ENCODE measurements around the gene CCNK. TPM values are rescaled to one million over a fixed set of nuclear protein-coding genes. Genes with fewer than 3 reads are reported as not detected.

The CCNK gene
- total RNA-seq (2013; cell fraction: nucleolus; rRNA removed) = 120 and 141 TPM in 2 replicates
- total RNA-seq (2014; rRNA removed) (22.4 and 23.1 TPM in 2 replicates), total RNA-seq (2014; rRNA removed; fragmentation: Illumina TruSeq; extraction: Trizol) (14.1 and 18.3 TPM in 2 replicates), total RNA-seq (2021) (74.6 and 83.1 TPM in 2 replicates), polyA plus RNA-seq (2011; rRNA removed) (10.0 and 10.8 TPM in 2 replicates), polyA plus RNA-seq (2014; fragmentation: Illumina TruSeq; extraction: Trizol) (85.1 and 88.0 TPM in 2 replicates), polyA plus RNA-seq (2014; fragmentation: Nextera tagmentation; extraction: Ambion mirVana) (10 to 100 TPM; 15.5 to 21.2 TPM), polyA plus RNA-seq (2014; rRNA removed) (22.5 TPM in 2 replicates), polyA plus RNA-seq (2016; fragmentation: Nextera tagmentation; extraction: Ambion mirVana) (10 to 100 TPM; 31.2 to 32.6 TPM), polyA minus RNA-seq (2011; rRNA and poly(A)+ RNA removed) (24.2 and 25.2 TPM in 2 replicates), Bru-seq, nascent RNA (percentile 89 among the genes with signal in this experiment), BruChase-seq, experiment 1, labeled RNA remaining after a 6-hour chase (percentile 85 among the genes with signal in this experiment), BruChase-seq, experiment 2, labeled RNA remaining after a 2-hour chase (percentile 83 among the genes with signal in this experiment)
- 38.0 TPM for polyA plus RNA-seq (2011; ENCODE audit: low read depth)
- 19.7 and 25.6 TPM in 2 replicates for polyA plus RNA-seq (2011; cell fraction: cytosol; rRNA removed)
- 24.8 and 29.0 TPM in 2 replicates for polyA plus RNA-seq (2011; cell fraction: nucleus; rRNA removed)
- 53.6 and 58.8 TPM in 2 replicates for polyA plus RNA-seq (2012)
- polyA minus RNA-seq (2011; cell fraction: cytosol; rRNA and poly(A)+ RNA removed) = 19.4 and 24.3 TPM in 2 replicates
- 33.4 and 37.2 TPM in 2 replicates for polyA minus RNA-seq (2011; cell fraction: nucleus; rRNA and poly(A)+ RNA removed)
- long read RNA-seq, experiment 1, partial matches to known transcripts = 0 of 1 reads
- long read RNA-seq, experiment 1, other reads (novel, unspliced or antisense) = 1 of 1 reads
- long read RNA-seq, experiment 2, partial matches to known transcripts = 13 of 23 reads
- long read RNA-seq, experiment 2, other reads (novel, unspliced or antisense) = 7 of 23 reads

DNA sequence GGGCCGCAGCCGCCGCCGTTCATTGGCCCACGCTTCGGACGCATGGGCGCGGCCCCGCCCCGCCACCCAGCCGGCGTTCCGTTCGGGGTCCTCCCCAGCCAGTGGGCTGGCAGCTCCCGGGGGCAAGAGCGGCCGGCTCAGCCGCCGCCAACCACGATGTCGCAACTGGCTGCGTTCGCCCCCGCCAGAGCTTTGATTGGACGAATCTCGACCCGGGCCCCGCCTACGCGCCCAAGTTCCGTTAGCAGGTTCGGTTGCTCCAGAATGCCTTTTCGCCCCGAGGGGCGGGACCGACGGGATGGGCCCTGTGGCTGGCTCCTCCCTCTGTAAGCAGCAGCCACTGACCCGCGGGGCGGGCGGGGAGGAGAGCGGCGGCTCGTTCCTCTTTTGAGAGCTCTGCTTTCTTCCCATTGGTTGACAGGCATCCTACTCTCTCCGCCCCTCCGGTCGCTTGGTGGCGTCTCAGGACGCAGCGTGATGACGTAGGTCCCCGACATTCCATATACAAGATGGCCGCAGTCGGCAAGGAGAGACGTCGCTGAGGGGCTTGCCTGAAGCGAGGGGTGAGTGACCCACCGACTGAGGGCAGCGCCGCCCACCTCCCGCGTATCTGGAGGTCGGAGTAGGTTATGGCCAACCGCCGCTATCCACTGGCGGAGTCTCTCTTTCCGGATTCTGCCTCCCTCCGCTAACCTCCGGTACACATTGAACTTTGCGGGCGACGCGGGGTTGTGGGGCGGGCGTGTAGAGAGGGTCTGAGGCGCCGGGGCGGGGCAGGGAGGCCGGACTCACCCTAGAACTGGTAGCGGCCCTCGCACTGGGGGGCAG, at the start of gene CCNK:
TSS of gene CCNK (plus strand) at position 493 of the 828 bp plus-strand sequence. CDS start 11,269 bp downstream, outside the sequence.
- CTCF ChIA-PET = interaction anchor here (0.7 to 1.1 kb wide), 4 partner anchors 88 to 147 kb away, joined by 3 read pairs; no protein-coding TSS in a partner anchor
- whole genome bisulfite sequencing (ENCODE audit: insufficient coverage, insufficient replicate concordance, low lambda C conversion rate, missing lambda C conversion rate) = under 1% methylated on average over 68 of the region's 82 CpGs
- intact Hi-C loops (cut with micrococcal nuclease; ENCODE audit: unreplicated experiment) (loop anchor here (2.0 kb wide), 1 partner anchor 124 kb away; the partner anchor contains the start of gene CCDC85C), in situ Hi-C loops (cut with MboI) (no loop called here)
- Histone ChIP-seq H3K9ac (ENCODE audit: control insufficient read depth, insufficient read depth, low read length) (peak within 1 kb of the TSS; percentile 87), H3K9me3 (replicated peaks; ENCODE audit: control insufficient read depth, insufficient read depth, low read length) (no peaks in the 10 kb centered on the region), H3K79me2 (ENCODE audit: control insufficient read depth, insufficient read depth, low read length) (peaks cover 91% of the 10 kb centered on the region), H3K36me3 (ENCODE audit: control insufficient read depth in 2 of 2, insufficient read depth in 2 of 2, low read length in 1 of 2) (no peaks in the 10 kb centered on the region), H3K4me2 (ENCODE audit: control insufficient read depth, insufficient read depth) (peak within 1 kb of the TSS; percentile 83), H4K20me1 (ENCODE audit: control insufficient read depth, insufficient read depth) (no peaks in the 10 kb centered on the region), H3K4me1 (ENCODE audit: control insufficient read depth, insufficient read depth, low read length) (peaks cover 8% of the 10 kb centered on the region), H3K27me3 (replicated peaks in 1 of 2; ENCODE audit: control insufficient read depth in 2 of 2, insufficient read depth in 2 of 2, low read length in 1 of 2) (no peaks in the 10 kb centered on the region), H2AFZ (ENCODE audit: control insufficient read depth, low read depth, low read length) (peak within 1 kb of the TSS; percentile 91), H3K4me3 (peak within 1 kb of the TSS; percentile 87), H3K27ac (ENCODE audit: control insufficient read depth, insufficient read depth) (peak within 1 kb of the TSS; percentile 90)
- SMC1A ChIA-PET (ENCODE audit: uncharacterized antibody, unreplicated experiment) = interaction anchor here (0.5 to 1.5 kb wide), 2 partner anchors 9 to 996 kb away, joined by 3 to 6 read pairs; no protein-coding TSS in a partner anchor
- POLR2A ChIA-PET = interaction anchor here (0.5 to 1.5 kb wide), 11 partner anchors 9 to 781 kb away, joined by 3 to 11 read pairs (median 4); partner anchors contain the start of genes CCDC85C and CYP46A1
- BruUV-seq (replicated peaks) = no TSS peak
- DNase-seq (ENCODE audit: low read depth, low spot score) (peak; percentile 97), FAIRE-seq (peak; percentile 97), ATAC-seq (peak; percentile 93)
- RAD21 ChIA-PET (ENCODE audit: unreplicated experiment) = interaction anchor here (0.9 to 1.7 kb wide), 5 partner anchors 65 to 203 kb away, joined by 3 to 10 read pairs (median 7); partner anchors contain the start of gene CYP46A1
- peak; percentile 99 for TF ChIP-seq RELB (IDR thresholded peaks at IDR 0.05; ENCODE audit: low read depth)
- no peak for TF ChIP-seq STAT3 (IDR thresholded peaks at IDR 0.05; ENCODE audit: low read depth, low read length)
- TF ChIP-seq POLR2A (IDR thresholded peaks at IDR 0.05; ENCODE audit: low read depth, low read length) = peak; percentile 98
- peak; percentile 27 to 94 for TF ChIP-seq EGR1 (IDR thresholded peaks at IDR 0.05; ENCODE audit: borderline replicate concordance in 1 of 2, low read depth in 2 of 2, low read length in 2 of 2)
- TF ChIP-seq MYB (IDR thresholded peaks at IDR 0.05; ENCODE audit: borderline replicate concordance, low read depth, low read length) = no peak
- no peak for TF ChIP-seq ETV6 (conservative IDR thresholded peaks at IDR 0.05 in 1 of 2, IDR thresholded peaks at IDR 0.05 in 1 of 2; ENCODE audit: borderline replicate concordance in 1 of 2, low read depth in 1 of 2)
- TF ChIP-seq ZZZ3 (IDR thresholded peaks at IDR 0.05; ENCODE audit: control insufficient read depth, insufficient read length, low read depth) = no peak
- TF ChIP-seq CBX3 (IDR thresholded peaks at IDR 0.05; ENCODE audit: borderline replicate concordance, low read depth) = no peak
- peak; percentile 98 for TF ChIP-seq YY1 (IDR thresholded peaks at IDR 0.05; ENCODE audit: low read depth, low read length)
- TF ChIP-seq, protein P1, sequence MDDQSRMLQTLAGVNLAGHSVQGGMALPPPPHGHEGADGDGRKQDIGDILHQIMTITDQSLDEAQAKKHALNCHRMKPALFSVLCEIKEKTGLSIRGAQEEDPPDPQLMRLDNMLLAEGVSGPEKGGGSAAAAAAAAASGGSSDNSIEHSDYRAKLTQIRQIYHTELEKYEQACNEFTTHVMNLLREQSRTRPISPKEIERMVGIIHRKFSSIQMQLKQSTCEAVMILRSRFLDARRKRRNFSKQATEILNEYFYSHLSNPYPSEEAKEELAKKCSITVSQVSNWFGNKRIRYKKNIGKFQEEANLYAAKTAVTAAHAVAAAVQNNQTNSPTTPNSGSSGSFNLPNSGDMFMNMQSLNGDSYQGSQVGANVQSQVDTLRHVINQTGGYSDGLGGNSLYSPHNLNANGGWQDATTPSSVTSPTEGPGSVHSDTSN (IDR thresholded peaks at IDR 0.05; ENCODE audit: insufficient replicate concordance, low read depth, low read length) = peak; percentile 81
- TF ChIP-seq, protein P2, sequence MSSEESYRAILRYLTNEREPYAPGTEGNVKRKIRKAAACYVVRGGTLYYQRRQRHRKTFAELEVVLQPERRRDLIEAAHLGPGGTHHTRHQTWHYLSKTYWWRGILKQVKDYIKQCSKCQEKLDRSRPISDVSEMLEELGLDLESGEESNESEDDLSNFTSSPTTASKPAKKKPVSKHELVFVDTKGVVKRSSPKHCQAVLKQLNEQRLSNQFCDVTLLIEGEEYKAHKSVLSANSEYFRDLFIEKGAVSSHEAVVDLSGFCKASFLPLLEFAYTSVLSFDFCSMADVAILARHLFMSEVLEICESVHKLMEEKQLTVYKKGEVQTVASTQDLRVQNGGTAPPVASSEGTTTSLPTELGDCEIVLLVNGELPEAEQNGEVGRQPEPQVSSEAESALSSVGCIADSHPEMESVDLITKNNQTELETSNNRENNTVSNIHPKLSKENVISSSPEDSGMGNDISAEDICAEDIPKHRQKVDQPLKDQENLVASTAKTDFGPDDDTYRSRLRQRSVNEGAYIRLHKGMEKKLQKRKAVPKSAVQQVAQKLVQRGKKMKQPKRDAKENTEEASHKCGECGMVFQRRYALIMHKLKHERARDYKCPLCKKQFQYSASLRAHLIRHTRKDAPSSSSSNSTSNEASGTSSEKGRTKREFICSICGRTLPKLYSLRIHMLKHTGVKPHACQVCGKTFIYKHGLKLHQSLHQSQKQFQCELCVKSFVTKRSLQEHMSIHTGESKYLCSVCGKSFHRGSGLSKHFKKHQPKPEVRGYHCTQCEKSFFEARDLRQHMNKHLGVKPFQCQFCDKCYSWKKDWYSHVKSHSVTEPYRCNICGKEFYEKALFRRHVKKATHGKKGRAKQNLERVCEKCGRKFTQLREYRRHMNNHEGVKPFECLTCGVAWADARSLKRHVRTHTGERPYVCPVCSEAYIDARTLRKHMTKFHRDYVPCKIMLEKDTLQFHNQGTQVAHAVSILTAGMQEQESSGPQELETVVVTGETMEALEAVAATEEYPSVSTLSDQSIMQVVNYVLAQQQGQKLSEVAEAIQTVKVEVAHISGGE (CRISPR knock-in tag; IDR thresholded peaks at IDR 0.05) = no peak

Measured in GM12878 (cell line).